ENCODE measurements around the gene ASB14.

GRCh38 chr3:57268416-57268815 lies 24.1 kb downstream of the ASB14 start:
- no peak for TF ChIP-seq CTCF (IDR thresholded peaks at IDR 0.05)
- TF ChIP-seq POLR2A (IDR thresholded peaks at IDR 0.05), result no peak
- TF ChIP-seq POLR2AphosphoS5 (IDR thresholded peaks at IDR 0.05), result no peak
